D721Med (cell line): Measurements from ENCODE around the gene PRKCI.
"Not testable (repeated sequence)": the region's sequence is repeated elsewhere in the genome, so short reads cannot be mapped to it uniquely, and the experiment has no call there.

Experiments used
- DNase-seq: peaks from one replicate; pipeline ENCODE4 v3.0.0; 2011; ENCODE audit warnings: low spot score; ENCODE audit not compliant: insufficient read length
- FAIRE-seq: peaks from 2 replicates; lab custom pipeline; 2011; peaks lifted over from hg19 to GRCh38; lab: Jason Lieb, UNC
- CTCF ChIP-seq: IDR thresholded peaks from 2 replicates; pipeline ENCODE4 v1.5.1; 2012; ENCODE audit warnings: mild to moderate bottlenecking, control low read depth; ENCODE audit not compliant: insufficient read depth; ENCODE audit errors: missing control alignments

Gene PRKCI

GRCh38 chr3:170274641-170275040, 52.4 kb downstream of the PRKCI start:
- no peak for DNase-seq
- TF ChIP-seq CTCF, result no peak
- FAIRE-seq, result no peak

- TF ChIP-seq CTCF, result no peak
- DNase-seq (no peak), FAIRE-seq (no peak)
Observed at GRCh38 chr3:170275832-170276231, 53.6 kb downstream of the PRKCI start.

GRCh38 chr3:170277311-170277710, 55.1 kb downstream of the PRKCI start:
- FAIRE-seq, result not testable (repeated sequence)

GRCh38 chr3:170277833-170278580, 55.8 kb downstream of the PRKCI start:
- DNase-seq, result no peak
- no peak for TF ChIP-seq CTCF
- no peak for FAIRE-seq

More at GRCh38 chr3:170277311-170277710, 55.1 kb downstream of the PRKCI start:
- DNase-seq, result not testable (repeated sequence)

- DNase-seq (no peak), FAIRE-seq (no peak)
- no peak for TF ChIP-seq CTCF
Observed at GRCh38 chr3:170278627-170279026, 56.4 kb downstream of the PRKCI start.

- FAIRE-seq (no peak), DNase-seq (no peak)
- no peak for TF ChIP-seq CTCF
Observed at GRCh38 chr3:170290194-170290593, 68.0 kb downstream of the PRKCI start.

- TF ChIP-seq CTCF, result no peak
- FAIRE-seq (no peak), DNase-seq (no peak)
Observed at GRCh38 chr3:170295586-170295985, 73.4 kb downstream of the PRKCI start.

GRCh38 chr3:170296703-170297102, 74.5 kb downstream of the PRKCI start:
- FAIRE-seq, result no peak
- no peak for TF ChIP-seq CTCF

More at GRCh38 chr3:170296703-170297102, 74.5 kb downstream of the PRKCI start:
- DNase-seq, result no peak
